Body of pancreas (tissue), 4 donors: ENCODE results near the gene ZNF346.

Source experiments
- CTCF ChIP-seq, 7 experiments: fragments of 450-650 bp in 4 of 7; fragments of 200-600 bp in 3 of 7; sonication (generic) in 3 of 7; IDR thresholded peaks; one replicate each; pipeline ENCODE4 v1.5.1; 2016 to 2019; ENCODE audit warnings: antibody characterized with exemption in 7 of 7
- POLR2A ChIP-seq, 3 donors: fragments of 450-650 bp; IDR thresholded peaks; one replicate each; pipeline ENCODE4 v1.6.1; 2016; ENCODE audit warnings: antibody characterized with exemption in 3 of 3, mild to moderate bottlenecking in 2 of 3

GRCh38 chr5:177067503-177067902, 45.0 kb downstream of the ZNF346 start:
- TF ChIP-seq CTCF (IDR thresholded peaks at IDR 0.05) (no peak), POLR2A (IDR thresholded peaks at IDR 0.05) (no peak)
